HepG2 (cell line): ENCODE results near the gene SNED1. TPM values are rescaled to one million over a fixed set of nuclear protein-coding genes. Genes with fewer than 3 reads are reported as not detected.

Experiments used
- ATAC-seq: fragments of 200-7000 bp; cut with Tn5 transposase; 3 replicates; pipeline ENCODE4 v1.9.1; 2020; ENCODE audit warnings: mild to moderate bottlenecking, moderate library complexity
- BruUV-seq: library from RNA; stranded (reverse); fragments of 400-500 nt; replicated peaks from 2 replicates; lab custom pipeline; 2021; lab: Mats Ljungman, UMichigan
- CTCF ChIA-PET: fragments of 300-600 bp; formaldehyde crosslinking; extraction: SDS; loops from one replicate; lab custom pipeline; 2021; ENCODE audit warnings: low total read pairs, inconsistent platforms, low intra/inter-chr PET ratio; lab: Yijun Ruan, JAX
- POLR2A ChIA-PET: fragments of 350-600 bp; sonication (Branson Sonifier 250); formaldehyde crosslinking; loops from one replicate; lab custom pipeline; 2020; ENCODE audit warnings: antibody characterized with exemption, inconsistent platforms; lab: Yijun Ruan, JAX
- DNase-seq: peaks from one replicate; pipeline ENCODE4 v3.0.0-alpha.2; 2015; ENCODE audit warnings: low spot score
- FAIRE-seq: peaks from 3 replicates; lab custom pipeline; 2011; peaks lifted over from hg19 to GRCh38; lab: Jason Lieb, UNC
- H2AFZ ChIP-seq: one replicate; pipeline ENCODE4 v1.6.1; 2011; ENCODE audit warnings: low read length, inconsistent platforms
- H3K27ac ChIP-seq: fragments of 300-600 bp; 3 replicates; pipeline ENCODE4 v1.8.0; 2011; ENCODE audit warnings: mixed run types, mild to moderate bottlenecking, mixed read lengths, low read length, inconsistent platforms; ENCODE audit not compliant: insufficient read depth; ENCODE audit errors: extremely low read length
- H3K27me3 ChIP-seq, 2 experiments: fragments of 200-600 bp in 1 of 2; 2 replicates in 1 of 2; 3 replicates in 1 of 2; pipeline versions ENCODE4 v1.6.0 to v1.8.0; 2011; ENCODE audit warnings: low read length in 2 of 2, mild to moderate bottlenecking in 2 of 2, moderate library complexity in 2 of 2, inconsistent platforms in 1 of 2; ENCODE audit not compliant: insufficient read depth in 2 of 2, control insufficient read depth in 1 of 2
- H3K36me3 ChIP-seq, 2 experiments: fragments of 200-600 bp in 1 of 2; replicated peaks in 1 of 2; 2 replicates in 1 of 2; 3 replicates in 1 of 2; pipeline versions ENCODE4 v1.5.1 to v1.8.0; 2011; ENCODE audit warnings: low read length in 2 of 2, inconsistent platforms in 1 of 2; ENCODE audit not compliant: insufficient read depth in 2 of 2, control insufficient read depth in 1 of 2
- H3K4me1 ChIP-seq: 2 replicates; pipeline ENCODE4 v1.5.1; 2012; ENCODE audit warnings: low read length, inconsistent platforms; ENCODE audit not compliant: insufficient read depth
- H3K4me2 ChIP-seq: 2 replicates; pipeline ENCODE4 v1.6.0; 2011; ENCODE audit warnings: low read depth, low read length, inconsistent platforms
- H3K4me3 ChIP-seq, 3 experiments: fragments of 200-600 bp in 1 of 3; sonication (generic), shearing (Covaris generic) in 1 of 3; replicated peaks in 1 of 3; 2 replicates each; pipeline ENCODE4 v1.5.1; 2011 to 2016; ENCODE audit warnings: low read length in 3 of 3, inconsistent platforms in 2 of 3, low read depth in 2 of 3, mild to moderate bottlenecking in 2 of 3, control low read depth in 1 of 3, mixed read lengths in 1 of 3; ENCODE audit not compliant: insufficient read depth in 1 of 3
- H3K79me2 ChIP-seq: one replicate; pipeline ENCODE4 v1.6.1; 2011; ENCODE audit warnings: low read length, inconsistent platforms; ENCODE audit not compliant: insufficient read depth
- H3K9ac ChIP-seq: 2 replicates; pipeline ENCODE4 v1.6.0; 2011; ENCODE audit warnings: mild to moderate bottlenecking, low read depth, low read length, inconsistent platforms; ENCODE audit not compliant: insufficient read depth
- H3K9me3 ChIP-seq: 2 replicates; pipeline ENCODE4 v1.5.1; 2012; ENCODE audit warnings: mild to moderate bottlenecking, low read length
- H4K20me1 ChIP-seq: 2 replicates; pipeline ENCODE4 v1.6.0; 2011; ENCODE audit warnings: inconsistent platforms, mild to moderate bottlenecking, low read length, moderate library complexity; ENCODE audit not compliant: insufficient read depth
- MED1 ChIP-seq: sonication (generic); formaldehyde crosslinking; IDR thresholded peaks from 2 replicates; pipeline ENCODE4 v1.4.0; 2020; ENCODE audit warnings: missing genetic modification reagents
- MLLT10 ChIP-seq: sonication (generic); formaldehyde crosslinking; IDR thresholded peaks from 2 replicates; pipeline ENCODE4 v1.4.0; 2020; ENCODE audit warnings: missing genetic modification reagents
- PBX3 ChIP-seq: sonication (generic); formaldehyde crosslinking; IDR thresholded peaks from 2 replicates; pipeline ENCODE4 v1.8.1; 2023; ENCODE audit warnings: missing genetic modification reagents, inconsistent platforms, borderline replicate concordance
- POGZ ChIP-seq: sonication (generic); formaldehyde crosslinking; IDR thresholded peaks from 2 replicates; pipeline ENCODE4 v1.4.0; 2020; ENCODE audit warnings: mild to moderate bottlenecking, missing genetic modification reagents
- U2AF1 ChIP-seq: fragments of 200-400 bp; formaldehyde crosslinking; optimal IDR thresholded peaks from 2 replicates; pipeline ENCODE3; 2017; ENCODE audit warnings: mild to moderate bottlenecking, low read depth, low read length
- ZNF101 ChIP-seq: sonication (generic); formaldehyde crosslinking; IDR thresholded peaks from 2 replicates; pipeline ENCODE4 v1.4.0; 2020; ENCODE audit warnings: mild to moderate bottlenecking, low read depth, missing genetic modification reagents, borderline replicate concordance
- ZNF510 ChIP-seq: sonication (generic); formaldehyde crosslinking; IDR thresholded peaks from 2 replicates; pipeline ENCODE4 v1.4.0; 2020; ENCODE audit warnings: low read depth, mild to moderate bottlenecking, missing genetic modification reagents
- ZNF552 ChIP-seq: sonication (generic); formaldehyde crosslinking; IDR thresholded peaks from 2 replicates; pipeline ENCODE4 v1.9.0; 2022; ENCODE audit warnings: missing genetic modification reagents, mild to moderate bottlenecking, borderline replicate concordance
- ZNF557 ChIP-seq: sonication (generic); formaldehyde crosslinking; IDR thresholded peaks from 2 replicates; pipeline ENCODE4 v1.4.0; 2020; ENCODE audit warnings: missing genetic modification reagents
- ZNF615 ChIP-seq: sonication (generic); formaldehyde crosslinking; IDR thresholded peaks from 2 replicates; pipeline ENCODE4 v1.5.0; 2020; ENCODE audit warnings: mild to moderate bottlenecking, missing genetic modification reagents, borderline replicate concordance
- ZNF672 ChIP-seq: sonication (generic); formaldehyde crosslinking; IDR thresholded peaks from 2 replicates; pipeline ENCODE4 v1.8.1; 2022; ENCODE audit warnings: missing genetic modification reagents
- ZNF713 ChIP-seq: sonication (generic); formaldehyde crosslinking; IDR thresholded peaks from 2 replicates; pipeline ENCODE4 v1.4.0; 2020; ENCODE audit warnings: mild to moderate bottlenecking, missing genetic modification reagents
- WGBS: methylation state at CpG from one replicate; pipeline ENCODE4 v1.1.6; 2017; ENCODE audit warnings: low lambda C conversion rate; 5-methylcytosine and 5-hydroxymethylcytosine counted together
- in situ Hi-C: cut with HindIII; loops from 2 replicates; pipeline ENCODE4 v1.10.0; 2017; ENCODE audit warnings: low pct_unique_long_range_greater_than_20kb; ENCODE audit not compliant: extremely low pct_ligation_motif_present
- intact Hi-C: fragments of 100-400 bp; cut with micrococcal nuclease; formaldehyde crosslinking; loops from one replicate; pipeline ENCODE4 v1.10.0; 2022; ENCODE audit not compliant: unreplicated experiment
- polyA plus RNA-seq, 8 experiments: library from polyadenylated mRNA; depleted of rRNA in 3 of 8; stranded (reverse) in 7 of 8; unstranded in 1 of 8; fragments of >200 nt; fragmentation: Illumina TruSeq in 4 of 8; extraction: Trizol in 4 of 8; gene quantifications; 2 replicates each; pipeline versions ENCODE4 v1.2.1 to v1.2.3, GENCODE V29; 2011 to 2016; ENCODE audit warnings: low read depth in 4 of 8, missing spikeins in 1 of 8, mixed read lengths in 1 of 8; ENCODE audit not compliant: insufficient read depth in 1 of 8
- total RNA-seq, 5 experiments: library from RNA; depleted of rRNA; stranded (reverse); fragments of >200 nt; fragmentation: Illumina TruSeq; extraction: Trizol; gene quantifications; 2 replicates each; pipeline ENCODE4 v1.2.3, GENCODE V29; 2016; ENCODE audit warnings: low read depth in 1 of 5

The SNED1 gene
- total and polyA plus RNA-seq, 2 of the 13 experiments (the other 11 are each of a cell fraction or from before 2014, with no cell fraction given), result 0.15 to 0.65 TPM

GRCh38 chr2:241074901-241075540 lies 76.6 kb downstream of the SNED1 start:
- ChIA-PET CTCF (no interaction called here), POLR2A (no interaction called here)
- peaks cover 1 to 4% of the 10 kb centered on the region in 2 experiments; a peak in 1 of 5 replicates for H3K36me3 ChIP-seq
- H3K79me2 ChIP-seq, result no peaks in the 10 kb centered on the region
- no peak overlapping the region for H3K4me2 ChIP-seq
- intact Hi-C loops, result no loop called here
- H3K9me3 ChIP-seq, result no peaks in the 10 kb centered on the region
- no peak for FAIRE-seq
- H3K9ac ChIP-seq, result no peak overlapping the region
- no peak overlapping the region for H3K27ac ChIP-seq
- no peaks in the 10 kb centered on the region; the same call in 1 of the 2 replicates for H4K20me1 ChIP-seq
- no peak for DNase-seq
- no peak overlapping the region for H3K4me3 ChIP-seq
- peaks cover 6 to 10% of the 10 kb centered on the region in 2 experiments for H3K27me3 ChIP-seq
- no TSS peak for BruUV-seq
- ATAC-seq, result no peak
- WGBS, result 93% methylated on average over 16 of the region's 16 CpGs
- H2AFZ ChIP-seq, result no peak overlapping the region
- in situ Hi-C loops, result no loop called here
- TF ChIP-seq POGZ (CRISPR knock-in tag) (no peak), ZNF615 (CRISPR knock-in tag) (no peak), ZNF557 (CRISPR knock-in tag) (no peak), MED1 (CRISPR knock-in tag) (no peak), ZNF101 (CRISPR knock-in tag) (no peak), U2AF1 (no peak), ZNF672 (CRISPR knock-in tag) (no peak), ZNF510 (CRISPR knock-in tag) (no peak), PBX3 (CRISPR knock-in tag) (no peak), ZNF552 (no peak), MLLT10 (CRISPR knock-in tag) (no peak), ZNF713 (CRISPR knock-in tag) (no peak)
- H3K4me1 ChIP-seq, result peaks cover 25% of the 10 kb centered on the region
